Testis (tissue), 3 donors: ENCODE data around the gene MFGE8. TPM values are rescaled to one million over a fixed set of nuclear protein-coding genes. Genes with fewer than 3 reads are reported as not detected.

ENCODE experiments used
- DNase-seq: peaks from one replicate; pipeline ENCODE4 v3.0.0-alpha.2; 2019
- H3K27ac ChIP-seq, 2 donors: fragments of 200-600 bp; sonication (generic); one replicate each; pipeline ENCODE4 v1.5.1; 2019
- H3K27me3 ChIP-seq: fragments of 200-600 bp; sonication (generic); one replicate; pipeline ENCODE4 v1.5.1; 2019
- H3K36me3 ChIP-seq: fragments of 200-600 bp; sonication (generic); one replicate; pipeline ENCODE4 v1.5.1; 2017; ENCODE audit warnings: low read depth; ENCODE audit errors: missing control alignments
- H3K4me1 ChIP-seq: fragments of 200-600 bp; sonication (generic); one replicate; pipeline ENCODE4 v1.5.1; 2019
- H3K4me3 ChIP-seq, 2 donors: fragments of 200-600 bp; sonication (generic); one replicate each; pipeline ENCODE4 v1.5.1; 2017 to 2019
- H3K9me3 ChIP-seq: fragments of 200-600 bp; sonication (generic); one replicate; pipeline ENCODE4 v1.5.1; 2017
- POLR2A ChIP-seq: fragments of 450-650 bp; IDR thresholded peaks from one replicate; pipeline ENCODE4 v1.6.1; 2017; ENCODE audit warnings: antibody characterized with exemption, mild to moderate bottlenecking, moderate library complexity
- WGBS, 2 donors: methylation state at CpG; one replicate each; pipeline ENCODE4 v1.1.5; 2018; 5-methylcytosine and 5-hydroxymethylcytosine counted together
- intact Hi-C: fragments of 100-400 bp; cut with DNase I; formaldehyde crosslinking; loops from one replicate; pipeline ENCODE4 v1.15.1; 2023; ENCODE audit warnings: low total_unique reads
- polyA plus RNA-seq: library from polyadenylated mRNA; stranded (reverse); fragments of 350-450 nt; fragmentation: Illumina TruSeq; extraction: RNeasy Lipid Tissue Mini Kit (QIAGEN cat#74804); gene quantifications from one replicate; pipeline ENCODE4 v1.2.3, GENCODE V29; 2014; ENCODE audit warnings: low read depth, low replicate concordance; ENCODE audit not compliant: insufficient read depth
- total RNA-seq, 2 donors: library from RNA; depleted of rRNA; stranded (reverse); fragments of >200 nt; gene quantifications; one replicate each; pipeline ENCODE4 v1.2.3, GENCODE V29; 2016
- TF ChIP-seq, protein P1 (sequence below), 3 experiments: fragments of 450-650 bp in 2 of 3; fragments of 200-600 bp in 1 of 3; sonication (generic) in 1 of 3; IDR thresholded peaks; one replicate each; pipeline ENCODE4 v1.5.1; 2016 to 2019; ENCODE audit warnings: antibody characterized with exemption in 3 of 3, mild to moderate bottlenecking in 2 of 3, moderate library complexity in 1 of 3

MFGE8 gene
- total and polyA plus RNA-seq, 3 donors from 2014 or later: 137 to 260 (median 163) TPM

DNA sequence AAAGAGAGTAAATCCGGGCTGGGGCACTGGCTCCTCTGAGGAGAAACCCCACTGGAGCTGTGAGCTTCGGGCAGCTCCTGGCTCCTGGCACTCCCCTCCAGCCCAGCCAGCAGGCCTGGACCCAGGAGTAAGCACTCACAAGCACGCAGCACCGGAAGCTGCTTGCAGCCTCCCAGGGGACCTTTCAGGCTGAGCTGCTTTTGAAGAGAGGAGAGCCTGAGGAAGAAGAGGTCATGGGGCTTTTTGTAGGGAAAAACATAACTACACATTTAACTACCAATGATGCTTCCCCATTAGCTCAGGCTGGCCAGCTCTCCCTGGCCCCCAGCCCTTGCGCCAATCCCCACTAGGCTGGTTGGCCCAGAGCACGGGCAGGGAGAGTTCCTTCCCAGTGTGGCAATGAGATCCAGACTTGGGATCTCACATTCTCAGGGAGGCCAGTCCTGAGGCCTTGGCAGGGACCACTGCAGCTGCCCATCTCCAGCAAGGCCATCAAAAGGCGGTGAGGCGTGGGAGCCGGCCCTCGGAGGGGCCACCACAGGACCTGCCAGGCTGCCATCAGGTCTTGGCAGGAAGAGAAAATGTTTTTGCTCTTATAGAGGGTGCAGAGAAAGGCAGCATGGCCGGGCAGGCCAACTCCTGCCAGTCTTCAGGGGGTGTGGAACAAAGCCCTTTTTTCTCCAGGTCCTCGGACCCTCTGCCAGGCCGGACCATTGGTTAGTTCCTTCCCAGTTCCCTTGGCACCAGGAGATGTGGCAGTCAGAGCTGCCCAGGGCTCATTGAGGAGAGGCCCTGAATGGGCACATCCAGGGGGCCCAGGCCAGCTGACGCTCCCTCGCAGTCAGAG, 41.5 kb upstream of the MFGE8 start:
- no peak for DNase-seq
- Histone ChIP-seq H3K27ac (no peak overlapping the region), H3K4me3 (no peak overlapping the region), H3K27me3 (no peaks in the 10 kb centered on the region), H3K4me1 (no peaks in the 10 kb centered on the region), H3K9me3 (no peaks in the 10 kb centered on the region), H3K36me3 (no peaks in the 10 kb centered on the region)
- WGBS, 2 donors: 68 to 70% methylated on average over 12 to 15 of the region's 15 CpGs
- TF ChIP-seq, protein P1, sequence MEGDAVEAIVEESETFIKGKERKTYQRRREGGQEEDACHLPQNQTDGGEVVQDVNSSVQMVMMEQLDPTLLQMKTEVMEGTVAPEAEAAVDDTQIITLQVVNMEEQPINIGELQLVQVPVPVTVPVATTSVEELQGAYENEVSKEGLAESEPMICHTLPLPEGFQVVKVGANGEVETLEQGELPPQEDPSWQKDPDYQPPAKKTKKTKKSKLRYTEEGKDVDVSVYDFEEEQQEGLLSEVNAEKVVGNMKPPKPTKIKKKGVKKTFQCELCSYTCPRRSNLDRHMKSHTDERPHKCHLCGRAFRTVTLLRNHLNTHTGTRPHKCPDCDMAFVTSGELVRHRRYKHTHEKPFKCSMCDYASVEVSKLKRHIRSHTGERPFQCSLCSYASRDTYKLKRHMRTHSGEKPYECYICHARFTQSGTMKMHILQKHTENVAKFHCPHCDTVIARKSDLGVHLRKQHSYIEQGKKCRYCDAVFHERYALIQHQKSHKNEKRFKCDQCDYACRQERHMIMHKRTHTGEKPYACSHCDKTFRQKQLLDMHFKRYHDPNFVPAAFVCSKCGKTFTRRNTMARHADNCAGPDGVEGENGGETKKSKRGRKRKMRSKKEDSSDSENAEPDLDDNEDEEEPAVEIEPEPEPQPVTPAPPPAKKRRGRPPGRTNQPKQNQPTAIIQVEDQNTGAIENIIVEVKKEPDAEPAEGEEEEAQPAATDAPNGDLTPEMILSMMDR (IDR thresholded peaks at IDR 0.05): no peak
- TF ChIP-seq POLR2A: no peak
- intact Hi-C loops: no loop called here

DNA sequence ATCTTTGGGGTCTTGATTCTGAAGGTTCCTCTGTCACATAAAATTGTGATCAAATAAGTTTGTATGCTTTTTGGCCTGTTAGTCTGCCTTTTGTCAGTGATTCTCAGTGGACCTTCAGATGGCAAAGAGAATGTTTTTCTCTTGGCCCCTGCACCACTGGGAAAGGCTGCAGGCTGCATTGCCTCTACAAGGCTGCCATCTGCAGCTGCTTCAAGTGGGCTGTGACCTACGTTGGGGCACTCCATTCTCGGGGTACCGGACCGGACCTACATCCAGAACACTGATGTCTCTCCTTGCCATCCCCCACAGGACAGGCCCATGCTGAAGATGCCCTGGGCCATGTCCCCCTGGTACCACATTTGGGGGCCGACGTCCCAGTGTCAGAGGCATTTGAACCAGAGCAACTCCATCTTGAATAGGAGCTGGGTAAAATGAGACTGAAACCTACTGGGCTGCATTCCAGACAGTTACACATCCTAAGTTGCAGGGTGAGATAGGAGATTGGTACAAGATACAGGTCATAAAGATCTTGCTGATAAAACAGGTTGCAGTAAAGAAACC, 37.5 kb upstream of the MFGE8 start:
- H3K4me1 ChIP-seq: no peaks in the 10 kb centered on the region
- intact Hi-C loops: no loop called here
- H3K9me3 ChIP-seq: no peaks in the 10 kb centered on the region
- no peak for DNase-seq
- 94 to 98% methylated on average over 6 of the region's 6 CpGs for WGBS, 2 donors
- no peaks in the 10 kb centered on the region for H3K27me3 ChIP-seq
- H3K4me3 ChIP-seq: no peak overlapping the region
- no peak for TF ChIP-seq POLR2A
- TF ChIP-seq, protein P1 (IDR thresholded peaks at IDR 0.05): no peak
- no peaks in the 10 kb centered on the region for H3K36me3 ChIP-seq
- no peak overlapping the region for H3K27ac ChIP-seq

DNA sequence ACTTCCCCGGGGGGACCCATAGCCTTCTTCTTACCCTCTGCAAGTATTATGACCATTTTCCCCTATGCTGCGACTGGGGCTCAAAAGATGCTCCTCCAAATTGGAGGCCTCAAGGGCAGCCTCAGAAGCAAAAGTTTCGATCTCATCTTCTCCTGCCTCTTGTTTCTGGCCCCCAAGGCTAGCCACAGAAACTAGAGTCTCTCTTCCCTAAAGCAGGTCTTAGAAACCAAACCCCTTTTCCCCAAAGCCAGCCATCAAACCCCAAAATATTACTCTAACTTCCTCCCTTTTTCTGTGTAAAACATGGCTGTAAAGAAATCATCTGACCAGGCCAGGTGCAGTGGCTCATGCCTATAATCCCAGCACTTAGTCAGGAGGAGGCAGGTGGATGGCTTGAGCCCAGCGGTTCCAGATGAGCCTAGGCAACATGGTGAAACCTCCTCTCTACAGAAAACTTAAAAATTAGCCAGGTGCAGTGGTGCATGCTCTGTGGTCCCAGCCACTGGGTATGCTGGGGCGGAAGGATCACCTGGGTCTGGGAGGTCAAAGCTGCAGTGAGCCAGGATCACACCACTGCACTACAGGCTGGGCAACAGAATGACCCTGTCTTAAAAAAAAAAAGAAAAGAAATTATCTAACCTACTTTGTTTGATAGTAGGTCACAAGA, 36.7 kb upstream of the MFGE8 start:
- TF ChIP-seq POLR2A: no peak
- TF ChIP-seq, protein P1 (IDR thresholded peaks at IDR 0.05): no peak
- Histone ChIP-seq H3K4me3 (no peak overlapping the region), H3K4me1 (no peaks in the 10 kb centered on the region), H3K36me3 (no peaks in the 10 kb centered on the region), H3K9me3 (no peaks in the 10 kb centered on the region), H3K27ac (no peak overlapping the region), H3K27me3 (no peaks in the 10 kb centered on the region)
- intact Hi-C loops: no loop called here
- no peak for DNase-seq
- WGBS, 2 donors: 88 to 97% methylated on average over 5 of the region's 5 CpGs

DNA sequence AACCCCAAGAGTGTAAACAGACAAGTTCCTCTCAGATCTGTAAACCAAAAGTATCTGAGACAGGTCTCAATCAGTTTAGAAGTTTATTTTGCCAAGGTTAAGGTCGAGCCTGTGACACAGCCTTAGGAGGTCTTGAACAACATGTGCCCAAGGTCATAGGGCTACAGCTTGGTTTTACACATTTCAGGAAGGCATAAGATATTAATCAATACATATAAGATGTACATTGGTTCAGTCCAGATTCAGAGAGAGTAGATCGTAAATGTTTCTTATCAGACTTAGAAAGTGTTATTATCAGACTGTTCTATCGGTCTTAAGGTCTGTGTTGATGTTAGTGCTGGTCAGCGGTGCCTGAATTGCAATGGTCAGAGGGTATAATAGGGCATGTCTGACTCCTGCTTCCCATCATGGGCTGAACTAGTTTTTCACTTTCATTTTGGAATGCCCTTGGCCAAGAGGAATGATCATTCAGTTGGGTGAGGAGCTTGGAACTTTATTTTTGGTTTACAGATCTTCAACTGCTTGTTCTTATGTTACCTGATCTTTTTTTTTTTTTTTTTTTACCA, 27.0 kb upstream of the MFGE8 start:
- no peak overlapping the region for H3K4me3 ChIP-seq
- no peaks in the 10 kb centered on the region for H3K36me3 ChIP-seq
- intact Hi-C loops: no loop called here
- DNase-seq: no peak
- H3K9me3 ChIP-seq: no peaks in the 10 kb centered on the region
- TF ChIP-seq POLR2A: no peak
- TF ChIP-seq, protein P1 (IDR thresholded peaks at IDR 0.05): no peak
- H3K4me1 ChIP-seq: no peaks in the 10 kb centered on the region
- no peak overlapping the region for H3K27ac ChIP-seq
- WGBS, 2 donors: 69 to 81% methylated on average over 4 of the region's 4 CpGs
- no peaks in the 10 kb centered on the region for H3K27me3 ChIP-seq
